ENCODE measurements around the gene BNC2. TPM values are rescaled to one million over a fixed set of nuclear protein-coding genes. Genes with fewer than 3 reads are reported as not detected.

The BNC2 gene
- total and polyA plus RNA-seq, 2 of the 13 experiments (the other 11 are each of a cell fraction or from before 2014, with no cell fraction given), result not detected

DNA sequence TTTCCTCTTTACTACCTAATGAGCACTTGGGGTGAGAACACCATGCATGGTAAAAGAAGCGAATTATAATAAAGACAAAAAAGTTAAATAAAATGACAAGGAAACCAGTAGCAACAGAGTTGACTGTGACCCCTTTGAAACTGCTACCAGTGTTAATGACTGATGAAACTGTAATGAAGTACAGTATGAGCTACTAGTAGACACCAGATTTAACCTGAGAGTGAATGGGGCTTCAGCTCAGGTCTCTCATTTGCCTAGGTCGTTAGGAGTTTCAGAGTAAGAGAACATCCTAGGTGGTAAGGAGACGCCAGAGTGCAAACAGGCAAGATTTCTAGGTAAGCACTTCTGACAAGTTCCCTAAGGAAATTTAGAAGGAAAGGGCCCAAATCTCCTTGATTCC, 346.4 kb downstream of the BNC2 start:
- ChIA-PET POLR2A (no interaction called here), CTCF (ENCODE audit: low intra/inter-chr PET ratio, low total read pairs) (no interaction called here)
- BruUV-seq (replicated peaks), result no TSS peak
- Histone ChIP-seq H2AFZ (ENCODE audit: low read length) (no peak overlapping the region), H3K4me3 (replicated peaks in 1 of 3; ENCODE audit: insufficient read depth in 1 of 3, low read depth in 2 of 3, low read length in 3 of 3) (no peak overlapping the region), H3K79me2 (ENCODE audit: insufficient read depth, low read length) (no peaks in the 10 kb centered on the region), H4K20me1 (ENCODE audit: insufficient read depth, low read length) (no peaks in the 10 kb centered on the region), H3K27me3 (ENCODE audit: control insufficient read depth in 1 of 2, insufficient read depth in 2 of 2, low read length in 2 of 2) (peaks cover 0 to 13% of the 10 kb centered on the region in 2 experiments; a peak in 2 of 5 replicates), H3K4me2 (ENCODE audit: low read depth, low read length) (no peak overlapping the region), H3K36me3 (replicated peaks in 1 of 2; ENCODE audit: control insufficient read depth in 1 of 2, insufficient read depth in 2 of 2, low read length in 2 of 2) (no peaks in the 10 kb centered on the region), H3K27ac (ENCODE audit: extremely low read length, insufficient read depth, low read length) (no peak overlapping the region), H3K9me3 (ENCODE audit: low read length) (no peaks in the 10 kb centered on the region), H3K4me1 (ENCODE audit: insufficient read depth, low read length) (no peaks in the 10 kb centered on the region), H3K9ac (ENCODE audit: insufficient read depth, low read depth, low read length) (no peak overlapping the region)
- FAIRE-seq (no peak), DNase-seq (ENCODE audit: low spot score) (no peak), ATAC-seq (no peak)
- WGBS (ENCODE audit: low lambda C conversion rate), result 2% methylated on average over 3 of the region's 3 CpGs
- intact Hi-C loops (cut with micrococcal nuclease; ENCODE audit: unreplicated experiment), result no loop called here
- in situ Hi-C loops (cut with HindIII; ENCODE audit: extremely low pct_ligation_motif_present, low pct_unique_long_range_greater_than_20kb), result no loop called here
- TF ChIP-seq, protein P1, sequence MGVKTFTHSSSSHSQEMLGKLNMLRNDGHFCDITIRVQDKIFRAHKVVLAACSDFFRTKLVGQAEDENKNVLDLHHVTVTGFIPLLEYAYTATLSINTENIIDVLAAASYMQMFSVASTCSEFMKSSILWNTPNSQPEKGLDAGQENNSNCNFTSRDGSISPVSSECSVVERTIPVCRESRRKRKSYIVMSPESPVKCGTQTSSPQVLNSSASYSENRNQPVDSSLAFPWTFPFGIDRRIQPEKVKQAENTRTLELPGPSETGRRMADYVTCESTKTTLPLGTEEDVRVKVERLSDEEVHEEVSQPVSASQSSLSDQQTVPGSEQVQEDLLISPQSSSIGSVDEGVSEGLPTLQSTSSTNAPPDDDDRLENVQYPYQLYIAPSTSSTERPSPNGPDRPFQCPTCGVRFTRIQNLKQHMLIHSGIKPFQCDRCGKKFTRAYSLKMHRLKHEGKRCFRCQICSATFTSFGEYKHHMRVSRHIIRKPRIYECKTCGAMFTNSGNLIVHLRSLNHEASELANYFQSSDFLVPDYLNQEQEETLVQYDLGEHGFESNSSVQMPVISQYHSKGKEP (CRISPR knock-in tag; IDR thresholded peaks at IDR 0.05), result no peak
- no peak for TF ChIP-seq ZNF33A (CRISPR knock-in tag; IDR thresholded peaks at IDR 0.05; ENCODE audit: borderline replicate concordance)
- no peak for TF ChIP-seq SRSF9 (IDR thresholded peaks at IDR 0.05; ENCODE audit: borderline replicate concordance, insufficient read depth, low read depth, low read length, poor library complexity, severe bottlenecking)
- TF ChIP-seq, protein P2, sequence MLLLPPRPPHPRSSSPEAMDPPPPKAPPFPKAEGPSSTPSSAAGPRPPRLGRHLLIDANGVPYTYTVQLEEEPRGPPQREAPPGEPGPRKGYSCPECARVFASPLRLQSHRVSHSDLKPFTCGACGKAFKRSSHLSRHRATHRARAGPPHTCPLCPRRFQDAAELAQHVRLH (CRISPR knock-in tag; IDR thresholded peaks at IDR 0.05; ENCODE audit: borderline replicate concordance, low read depth), result no peak
- TF ChIP-seq ZNF720 (CRISPR knock-in tag; IDR thresholded peaks at IDR 0.05), result no peak
- no peak for TF ChIP-seq ZNF20 (CRISPR knock-in tag; IDR thresholded peaks at IDR 0.05)
- TF ChIP-seq, protein P3, sequence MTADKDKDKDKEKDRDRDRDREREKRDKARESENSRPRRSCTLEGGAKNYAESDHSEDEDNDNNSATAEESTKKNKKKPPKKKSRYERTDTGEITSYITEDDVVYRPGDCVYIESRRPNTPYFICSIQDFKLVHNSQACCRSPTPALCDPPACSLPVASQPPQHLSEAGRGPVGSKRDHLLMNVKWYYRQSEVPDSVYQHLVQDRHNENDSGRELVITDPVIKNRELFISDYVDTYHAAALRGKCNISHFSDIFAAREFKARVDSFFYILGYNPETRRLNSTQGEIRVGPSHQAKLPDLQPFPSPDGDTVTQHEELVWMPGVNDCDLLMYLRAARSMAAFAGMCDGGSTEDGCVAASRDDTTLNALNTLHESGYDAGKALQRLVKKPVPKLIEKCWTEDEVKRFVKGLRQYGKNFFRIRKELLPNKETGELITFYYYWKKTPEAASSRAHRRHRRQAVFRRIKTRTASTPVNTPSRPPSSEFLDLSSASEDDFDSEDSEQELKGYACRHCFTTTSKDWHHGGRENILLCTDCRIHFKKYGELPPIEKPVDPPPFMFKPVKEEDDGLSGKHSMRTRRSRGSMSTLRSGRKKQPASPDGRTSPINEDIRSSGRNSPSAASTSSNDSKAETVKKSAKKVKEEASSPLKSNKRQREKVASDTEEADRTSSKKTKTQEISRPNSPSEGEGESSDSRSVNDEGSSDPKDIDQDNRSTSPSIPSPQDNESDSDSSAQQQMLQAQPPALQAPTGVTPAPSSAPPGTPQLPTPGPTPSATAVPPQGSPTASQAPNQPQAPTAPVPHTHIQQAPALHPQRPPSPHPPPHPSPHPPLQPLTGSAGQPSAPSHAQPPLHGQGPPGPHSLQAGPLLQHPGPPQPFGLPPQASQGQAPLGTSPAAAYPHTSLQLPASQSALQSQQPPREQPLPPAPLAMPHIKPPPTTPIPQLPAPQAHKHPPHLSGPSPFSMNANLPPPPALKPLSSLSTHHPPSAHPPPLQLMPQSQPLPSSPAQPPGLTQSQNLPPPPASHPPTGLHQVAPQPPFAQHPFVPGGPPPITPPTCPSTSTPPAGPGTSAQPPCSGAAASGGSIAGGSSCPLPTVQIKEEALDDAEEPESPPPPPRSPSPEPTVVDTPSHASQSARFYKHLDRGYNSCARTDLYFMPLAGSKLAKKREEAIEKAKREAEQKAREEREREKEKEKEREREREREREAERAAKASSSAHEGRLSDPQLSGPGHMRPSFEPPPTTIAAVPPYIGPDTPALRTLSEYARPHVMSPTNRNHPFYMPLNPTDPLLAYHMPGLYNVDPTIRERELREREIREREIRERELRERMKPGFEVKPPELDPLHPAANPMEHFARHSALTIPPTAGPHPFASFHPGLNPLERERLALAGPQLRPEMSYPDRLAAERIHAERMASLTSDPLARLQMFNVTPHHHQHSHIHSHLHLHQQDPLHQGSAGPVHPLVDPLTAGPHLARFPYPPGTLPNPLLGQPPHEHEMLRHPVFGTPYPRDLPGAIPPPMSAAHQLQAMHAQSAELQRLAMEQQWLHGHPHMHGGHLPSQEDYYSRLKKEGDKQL (CRISPR knock-in tag; IDR thresholded peaks at IDR 0.05; ENCODE audit: low read depth), result no peak
- TF ChIP-seq, protein P4, sequence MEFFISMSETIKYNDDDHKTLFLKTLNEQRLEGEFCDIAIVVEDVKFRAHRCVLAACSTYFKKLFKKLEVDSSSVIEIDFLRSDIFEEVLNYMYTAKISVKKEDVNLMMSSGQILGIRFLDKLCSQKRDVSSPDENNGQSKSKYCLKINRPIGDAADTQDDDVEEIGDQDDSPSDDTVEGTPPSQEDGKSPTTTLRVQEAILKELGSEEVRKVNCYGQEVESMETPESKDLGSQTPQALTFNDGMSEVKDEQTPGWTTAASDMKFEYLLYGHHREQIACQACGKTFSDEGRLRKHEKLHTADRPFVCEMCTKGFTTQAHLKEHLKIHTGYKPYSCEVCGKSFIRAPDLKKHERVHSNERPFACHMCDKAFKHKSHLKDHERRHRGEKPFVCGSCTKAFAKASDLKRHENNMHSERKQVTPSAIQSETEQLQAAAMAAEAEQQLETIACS (CRISPR knock-in tag; IDR thresholded peaks at IDR 0.05), result no peak
- no peak for TF ChIP-seq POLR2AphosphoS2 (IDR thresholded peaks at IDR 0.05; ENCODE audit: low read depth, low read length)
- no peak for TF ChIP-seq PLRG1 (conservative IDR thresholded peaks at IDR 0.05)
- TF ChIP-seq, protein P5, sequence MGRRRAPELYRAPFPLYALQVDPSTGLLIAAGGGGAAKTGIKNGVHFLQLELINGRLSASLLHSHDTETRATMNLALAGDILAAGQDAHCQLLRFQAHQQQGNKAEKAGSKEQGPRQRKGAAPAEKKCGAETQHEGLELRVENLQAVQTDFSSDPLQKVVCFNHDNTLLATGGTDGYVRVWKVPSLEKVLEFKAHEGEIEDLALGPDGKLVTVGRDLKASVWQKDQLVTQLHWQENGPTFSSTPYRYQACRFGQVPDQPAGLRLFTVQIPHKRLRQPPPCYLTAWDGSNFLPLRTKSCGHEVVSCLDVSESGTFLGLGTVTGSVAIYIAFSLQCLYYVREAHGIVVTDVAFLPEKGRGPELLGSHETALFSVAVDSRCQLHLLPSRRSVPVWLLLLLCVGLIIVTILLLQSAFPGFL (CRISPR knock-in tag; IDR thresholded peaks at IDR 0.05), result no peak
- TF ChIP-seq HNF4G (IDR thresholded peaks at IDR 0.05; ENCODE audit: borderline replicate concordance, low read depth, low read length), result no peak
- TF ChIP-seq HNF4G (CRISPR knock-in tag; IDR thresholded peaks at IDR 0.05; ENCODE audit: borderline replicate concordance, low read depth), result no peak
- no peak for TF ChIP-seq MEIS1 (CRISPR knock-in tag; IDR thresholded peaks at IDR 0.05; ENCODE audit: borderline replicate concordance)
- TF ChIP-seq ZNF772 (CRISPR knock-in tag; IDR thresholded peaks at IDR 0.05), result no peak
